GM19035 (cell line): ENCODE results near the gene GREB1L.

Source experiments
- ATAC-seq: cut with Tn5 transposase; IDR thresholded peaks from one replicate; pipeline ENCODE4 v1.9.1; 2021; ENCODE audit not compliant: unreplicated experiment

GREB1L gene

GRCh38 chr18:21448299-21448698 is 206.3 kb downstream of the GREB1L start:
- no peak for ATAC-seq

- no peak for ATAC-seq
These were observed 207.6 kb downstream of the GREB1L start for GRCh38 chr18:21449367-21450290.

- no peak for ATAC-seq
These were observed 208.5 kb downstream of the GREB1L start for GRCh38 chr18:21450503-21450902.

DNA sequence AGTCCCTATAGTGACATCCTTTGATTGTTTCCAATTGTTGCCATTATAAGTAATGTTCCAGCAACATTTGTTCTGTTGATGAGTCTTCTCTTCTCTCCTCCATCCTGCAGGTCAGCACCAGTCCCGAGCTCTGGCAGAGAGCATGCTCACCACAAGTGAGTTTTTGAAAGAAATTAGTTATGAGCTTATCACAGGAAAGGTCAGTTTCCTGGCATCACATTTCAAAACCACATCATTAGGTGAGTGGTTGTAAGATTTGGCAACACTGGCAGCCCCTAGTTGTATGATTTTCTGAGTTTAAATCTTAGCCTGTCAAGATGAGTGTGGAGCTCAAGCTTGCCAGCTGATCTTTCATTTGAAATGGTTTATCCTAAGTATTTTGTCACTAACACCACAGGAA is 208.9 kb downstream of the GREB1L start:
- ATAC-seq = no peak

DNA sequence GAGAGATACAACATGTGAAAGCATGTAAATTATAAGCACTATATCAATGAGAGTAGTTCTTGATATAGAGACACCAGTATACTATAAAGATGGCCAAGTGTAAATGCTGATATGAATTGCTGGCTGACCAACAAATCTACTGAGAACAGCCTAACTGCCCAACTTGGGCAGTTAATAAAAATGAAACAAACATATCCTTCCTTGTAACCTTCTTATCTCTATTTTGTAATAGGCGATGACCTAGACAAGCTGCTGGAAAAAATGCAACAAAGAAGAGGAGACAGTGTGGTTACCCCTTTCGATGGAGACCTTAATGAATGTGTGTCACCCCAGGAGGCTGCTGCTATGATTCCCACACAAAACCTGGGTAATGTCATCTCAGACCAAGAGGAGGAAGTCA is 209.8 kb downstream of the GREB1L start:
- no peak for ATAC-seq

- ATAC-seq = no peak
These were observed 210.3 kb downstream of the GREB1L start for GRCh38 chr18:21452276-21452780.

GRCh38 chr18:21452796-21453510 is 210.9 kb downstream of the GREB1L start:
- no peak for ATAC-seq

DNA sequence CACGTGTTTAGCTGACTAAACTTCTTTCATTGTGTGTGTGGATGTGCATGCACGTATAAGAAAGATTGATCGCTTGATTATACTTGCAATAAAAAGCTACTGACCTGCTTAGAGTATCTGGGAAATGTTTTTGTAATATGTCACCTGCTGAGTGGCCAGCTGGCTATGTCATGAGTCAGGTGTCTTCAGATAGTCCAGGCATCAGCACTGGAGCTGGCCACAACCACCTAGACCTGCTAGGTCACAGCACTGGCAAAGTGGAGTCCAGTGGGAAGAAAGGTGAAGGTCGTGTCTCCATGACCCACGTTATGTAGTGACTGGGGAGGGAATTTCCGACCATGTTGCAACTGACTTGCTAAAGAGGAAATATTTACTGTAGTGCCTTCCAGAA is 211.5 kb downstream of the GREB1L start:
- no peak for ATAC-seq

- ATAC-seq = no peak
These were observed 212.7 kb downstream of the GREB1L start for GRCh38 chr18:21454725-21455124.

DNA sequence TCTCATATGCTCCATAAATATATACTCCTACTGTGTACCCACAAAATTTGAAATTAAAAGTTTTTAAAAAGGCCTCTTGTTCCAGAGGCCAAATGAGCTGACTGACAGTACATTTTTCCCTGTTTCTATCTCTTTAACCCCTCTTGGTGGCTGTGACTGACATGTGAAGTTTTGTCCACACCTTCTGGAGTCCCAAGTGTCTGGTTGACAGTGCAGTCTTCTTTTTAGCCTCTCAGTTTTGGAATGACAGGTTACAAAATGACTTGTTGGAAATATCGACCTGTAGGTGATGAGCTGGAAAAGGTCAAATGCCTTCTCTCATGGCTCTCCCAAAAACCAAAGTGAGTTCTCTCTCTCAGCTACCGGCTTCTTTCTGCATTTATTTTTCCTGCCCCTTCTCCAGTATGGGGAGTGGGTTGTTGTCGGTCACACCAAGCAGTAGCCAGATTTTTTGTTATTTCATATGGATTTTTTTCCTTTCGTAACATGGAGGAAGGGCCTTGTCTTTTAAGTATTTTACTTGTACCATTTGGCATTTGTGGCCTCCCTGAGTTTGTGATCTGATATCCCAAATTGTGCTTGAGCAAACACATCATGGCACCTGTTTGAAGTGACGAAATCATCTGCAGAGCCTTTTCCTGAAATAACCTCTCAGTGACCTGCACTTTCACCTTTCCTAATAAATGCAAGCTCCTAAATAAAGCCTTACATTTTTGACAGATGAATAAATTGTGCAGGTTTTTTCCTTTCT is 214.6 kb downstream of the GREB1L start:
- no peak for ATAC-seq

GRCh38 chr18:21457179-21457535 is 215.1 kb downstream of the GREB1L start:
- ATAC-seq = no peak

DNA sequence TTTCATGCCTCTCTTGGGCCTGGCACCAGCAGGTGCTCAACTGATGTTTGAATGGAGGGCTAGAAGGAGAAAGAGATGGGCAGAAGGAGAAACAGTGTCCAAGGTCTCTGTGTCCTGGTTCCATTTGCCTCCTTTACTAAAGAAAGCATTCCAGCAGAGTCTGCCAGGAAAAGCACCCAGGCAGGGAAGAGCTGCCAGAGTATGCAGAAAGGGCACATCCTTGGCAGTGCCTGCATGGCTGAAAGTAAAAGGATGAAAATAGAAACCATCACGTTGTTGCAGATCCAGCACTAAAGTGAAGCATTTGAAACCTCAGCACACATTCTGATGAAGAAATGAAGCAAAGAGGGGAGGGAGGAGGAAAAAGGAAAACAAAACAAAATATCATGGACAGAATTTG is 216.3 kb downstream of the GREB1L start:
- ATAC-seq = no peak

DNA sequence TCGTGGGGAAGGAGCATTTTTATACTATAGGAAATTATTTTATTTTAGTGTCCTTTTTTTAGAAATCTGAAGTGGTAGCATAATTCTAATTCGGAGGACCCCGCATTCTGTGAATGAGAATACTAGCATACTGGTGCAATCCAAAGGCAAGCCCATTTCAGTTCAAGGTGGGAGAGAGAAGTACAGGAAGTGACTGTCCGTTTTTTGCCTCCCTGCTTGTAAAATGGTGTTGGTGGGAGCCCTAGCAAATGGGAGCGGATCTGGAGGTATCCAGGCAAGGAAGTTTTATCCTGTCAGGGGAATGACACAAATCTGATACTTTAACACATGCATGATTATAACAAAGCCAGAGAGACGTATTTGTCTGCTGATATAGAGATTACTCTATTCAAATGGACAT is 216.8 kb downstream of the GREB1L start:
- no peak for ATAC-seq

GRCh38 chr18:21459706-21460286 is 217.8 kb downstream of the GREB1L start:
- no peak for ATAC-seq

DNA sequence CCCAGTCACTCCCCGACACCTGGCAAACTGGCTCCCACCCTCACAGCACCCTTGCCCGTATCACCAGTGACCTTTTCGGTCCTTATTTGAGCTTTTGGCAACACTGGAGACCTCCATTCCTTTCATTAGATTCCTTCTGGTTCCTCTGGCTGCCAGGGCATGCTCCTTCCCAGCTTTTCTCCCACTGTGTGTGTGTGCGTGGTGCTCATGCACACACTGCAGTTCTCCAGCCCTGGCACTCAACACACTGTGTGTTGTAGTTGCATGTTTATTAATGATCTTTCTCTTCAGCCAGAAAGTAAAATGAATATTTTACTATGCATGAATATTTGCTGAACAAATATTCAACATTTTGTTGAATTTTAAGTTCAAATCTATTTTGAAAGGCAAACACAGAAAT is 219.4 kb downstream of the GREB1L start:
- no peak for ATAC-seq

GRCh38 chr18:21463718-21464117 is 221.7 kb downstream of the GREB1L start:
- ATAC-seq = no peak

DNA sequence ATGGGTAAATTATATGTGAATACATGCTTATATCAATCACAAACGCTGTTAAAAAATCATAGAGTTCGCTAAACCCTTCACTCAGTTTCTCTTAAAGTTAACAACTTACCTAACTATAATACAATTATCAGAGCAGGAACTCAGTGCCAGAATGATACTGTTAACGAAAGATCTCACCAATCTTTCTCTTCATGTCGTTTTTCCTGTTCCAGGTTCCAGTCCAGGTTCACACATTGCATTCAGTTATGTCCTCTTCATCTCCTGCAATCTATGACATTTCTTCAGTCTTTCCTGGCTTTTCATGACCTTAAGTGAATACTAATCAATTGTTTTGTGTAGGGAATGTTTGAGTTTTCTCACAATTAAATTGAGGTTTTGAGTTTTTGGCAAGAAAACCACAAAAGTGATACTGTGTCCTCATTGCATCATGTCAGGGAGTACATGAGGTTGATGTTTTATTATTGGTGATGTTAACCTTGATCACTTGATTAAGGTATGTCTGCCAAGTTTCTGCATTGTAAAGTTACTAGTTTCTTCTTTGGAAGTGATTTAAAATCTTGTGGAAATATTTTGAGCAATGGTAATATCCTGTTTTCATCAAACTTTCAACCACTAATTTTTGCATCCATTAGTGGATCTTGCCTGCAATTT is 226.6 kb downstream of the GREB1L start:
- ATAC-seq = no peak

GRCh38 chr18:21472741-21473140 is 230.7 kb downstream of the GREB1L start:
- no peak for ATAC-seq

DNA sequence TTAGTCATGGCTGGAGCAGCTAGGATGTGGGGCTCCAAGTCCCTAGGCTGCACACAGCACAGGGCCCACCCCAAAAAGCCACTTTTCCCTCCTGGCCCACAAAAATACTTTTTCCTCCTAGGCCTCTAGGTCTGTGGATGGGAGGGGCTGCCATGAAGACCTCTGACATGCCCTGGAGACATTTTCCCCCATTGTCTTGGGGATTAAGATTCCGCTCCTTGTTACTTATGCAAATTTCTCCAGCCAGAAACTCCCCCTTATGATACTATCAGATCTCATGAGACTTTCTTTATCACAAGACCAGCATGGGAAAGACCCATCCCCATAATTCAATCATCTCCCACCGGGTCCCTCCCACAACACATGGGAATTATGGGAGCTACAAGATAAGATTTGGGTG is 232.6 kb downstream of the GREB1L start:
- no peak for ATAC-seq

DNA sequence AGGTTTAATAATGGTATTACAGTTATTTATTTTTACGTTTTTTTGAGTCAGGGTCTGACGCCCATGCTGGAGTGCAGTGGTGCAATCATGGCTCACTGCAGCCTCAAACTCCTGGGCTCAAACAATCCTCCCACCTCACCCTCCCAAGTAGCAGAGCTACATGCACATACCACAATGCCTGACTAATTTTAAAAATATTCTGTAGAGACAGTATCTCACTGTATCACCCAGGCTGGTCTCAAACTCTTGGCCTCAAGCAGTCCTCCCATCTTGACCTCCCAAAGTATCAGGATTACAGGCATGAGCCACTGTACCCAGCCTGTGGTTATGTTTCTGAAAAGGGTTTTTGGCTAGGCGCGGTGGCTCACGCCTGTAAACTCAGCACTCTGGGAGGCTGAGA is 237.7 kb downstream of the GREB1L start:
- ATAC-seq = no peak

DNA sequence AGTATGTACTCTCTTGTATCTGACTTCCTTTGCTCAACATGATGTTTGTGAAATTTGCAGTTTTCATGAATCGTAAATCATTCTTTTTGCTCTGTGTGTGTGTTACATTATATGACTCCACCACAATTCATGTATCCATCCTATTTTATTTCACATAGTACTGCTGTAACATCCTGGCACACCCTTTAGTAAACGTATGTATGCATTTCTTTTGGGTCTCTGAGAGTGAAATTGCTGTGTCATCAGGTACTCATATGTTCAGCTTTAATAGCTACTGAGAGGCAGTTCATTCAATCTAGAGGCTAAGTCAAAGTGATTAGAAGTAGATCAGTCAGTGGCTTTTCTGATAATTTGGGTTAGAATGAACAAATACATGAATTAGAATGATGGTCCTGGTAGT is 239.7 kb downstream of the GREB1L start:
- ATAC-seq = no peak
